ENCODE measurements around the gene CNOT6.

CNOT6 gene

GRCh38 chr5:180598316-180598701, 104.1 kb downstream of the CNOT6 start:
- H3K4me3 ChIP-seq (ENCODE audit: control insufficient read depth in 1 of 7, extremely low read depth in 1 of 7, insufficient read depth in 4 of 7, low read depth in 2 of 7, low read length in 6 of 7): no peak overlapping the region
- peaks cover 0 to 3% (median 0%) of the 10 kb centered on the region in 5 experiments for H3K27me3 ChIP-seq (replicated peaks in 2 of 5; ENCODE audit: control insufficient read depth in 4 of 5, insufficient read depth in 5 of 5, low read length in 4 of 5)
- no peaks in the 10 kb centered on the region for H3K9me3 ChIP-seq (ENCODE audit: control extremely low read depth in 1 of 5, control insufficient read depth in 4 of 5, insufficient read depth in 2 of 5, low read depth in 1 of 5, low read length in 4 of 5)
- POLR2A ChIA-PET: no interaction called here
- CTCF ChIA-PET: no interaction called here
- DNase-seq: no peak
- H3K27ac ChIP-seq (ENCODE audit: insufficient read depth in 1 of 2, low read depth in 1 of 2, low read length in 2 of 2, poor library complexity in 1 of 2, severe bottlenecking in 2 of 2): no peak overlapping the region
- WGBS (ENCODE audit: insufficient coverage): 97% methylated on average over 7 of the region's 9 CpGs
- no peaks in the 10 kb centered on the region for H3K4me1 ChIP-seq (ENCODE audit: control extremely low read depth in 1 of 4, control insufficient read depth in 4 of 4, insufficient read depth in 4 of 4, low read length in 3 of 4)
- H3K36me3 ChIP-seq (ENCODE audit: control insufficient read depth in 4 of 4, insufficient read depth in 4 of 4, low read length in 3 of 4): no peaks in the 10 kb centered on the region

DNA sequence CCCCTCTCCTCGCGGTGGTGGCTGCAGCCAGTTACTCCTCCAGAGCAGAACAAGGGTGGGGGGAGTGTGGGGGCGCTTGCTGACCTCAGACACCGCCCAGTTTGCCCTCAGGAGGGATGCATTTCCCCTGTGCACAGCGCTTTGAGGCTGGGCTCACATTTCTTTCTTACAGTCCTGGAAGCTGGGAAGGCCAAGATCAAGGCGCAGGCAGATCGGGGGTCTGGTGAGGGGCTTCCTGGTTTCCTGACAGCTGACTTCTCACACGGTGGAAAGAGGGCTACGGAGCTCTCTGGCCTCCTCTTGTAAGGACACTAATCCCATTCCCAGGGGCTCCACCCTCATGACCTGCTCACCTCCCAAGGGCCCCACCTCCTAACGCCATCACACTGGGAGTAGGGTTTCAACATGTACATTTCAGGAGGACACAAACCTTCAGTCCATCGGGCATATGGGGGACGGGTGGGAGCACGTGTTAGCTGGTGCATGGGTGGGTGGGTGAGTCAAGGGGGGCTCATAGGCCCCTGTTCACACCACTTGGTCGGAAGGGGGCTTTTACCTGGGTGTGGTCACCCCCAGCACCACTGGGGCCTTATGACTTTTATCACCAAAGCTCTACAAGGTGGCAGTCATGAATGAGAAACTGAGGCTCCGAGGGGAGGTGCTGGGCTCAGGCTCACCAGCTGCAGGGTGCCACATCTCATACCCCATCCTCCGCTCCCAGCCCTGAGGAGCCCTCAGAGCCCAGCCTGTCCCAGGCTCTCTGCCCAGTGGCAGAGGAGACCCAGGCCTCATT, 104.8 kb downstream of the CNOT6 start:
- Histone ChIP-seq H3K27ac (ENCODE audit: insufficient read depth in 1 of 2, low read depth in 1 of 2, low read length in 2 of 2, poor library complexity in 1 of 2, severe bottlenecking in 2 of 2) (no peak overlapping the region), H3K4me1 (ENCODE audit: control extremely low read depth in 1 of 4, control insufficient read depth in 4 of 4, insufficient read depth in 4 of 4, low read length in 3 of 4) (no peaks in the 10 kb centered on the region), H3K9me3 (ENCODE audit: control extremely low read depth in 1 of 5, control insufficient read depth in 4 of 5, insufficient read depth in 2 of 5, low read depth in 1 of 5, low read length in 4 of 5) (no peaks in the 10 kb centered on the region), H3K27me3 (replicated peaks in 2 of 5; ENCODE audit: control insufficient read depth in 4 of 5, insufficient read depth in 5 of 5, low read length in 4 of 5) (no peaks in the 10 kb centered on the region), H3K36me3 (ENCODE audit: control insufficient read depth in 4 of 4, insufficient read depth in 4 of 4, low read length in 3 of 4) (no peaks in the 10 kb centered on the region), H3K4me3 (ENCODE audit: control insufficient read depth in 1 of 7, extremely low read depth in 1 of 7, insufficient read depth in 4 of 7, low read depth in 2 of 7, low read length in 6 of 7) (no peak overlapping the region)
- DNase-seq: no peak
- ChIA-PET POLR2A (no interaction called here), CTCF (interaction anchor here (0.6 to 1.7 kb wide), 2 partner anchors 13 to 73 kb away, joined by 3 to 4 read pairs; no protein-coding TSS in a partner anchor)
- WGBS (ENCODE audit: insufficient coverage): 94% methylated on average over 10 of the region's 16 CpGs

- POLR2A ChIA-PET: no interaction called here
- Histone ChIP-seq H3K36me3 (ENCODE audit: control insufficient read depth in 4 of 4, insufficient read depth in 4 of 4, low read length in 3 of 4) (no peaks in the 10 kb centered on the region), H3K9me3 (ENCODE audit: control extremely low read depth in 1 of 5, control insufficient read depth in 4 of 5, insufficient read depth in 2 of 5, low read depth in 1 of 5, low read length in 4 of 5) (no peaks in the 10 kb centered on the region), H3K27ac (ENCODE audit: insufficient read depth in 1 of 2, low read depth in 1 of 2, low read length in 2 of 2, poor library complexity in 1 of 2, severe bottlenecking in 2 of 2) (no peak overlapping the region), H3K27me3 (replicated peaks in 2 of 5; ENCODE audit: control insufficient read depth in 4 of 5, insufficient read depth in 5 of 5, low read length in 4 of 5) (no peaks in the 10 kb centered on the region), H3K4me3 (ENCODE audit: control insufficient read depth in 1 of 7, extremely low read depth in 1 of 7, insufficient read depth in 4 of 7, low read depth in 2 of 7, low read length in 6 of 7) (no peak overlapping the region), H3K4me1 (ENCODE audit: control extremely low read depth in 1 of 4, control insufficient read depth in 4 of 4, insufficient read depth in 4 of 4, low read length in 3 of 4) (no peaks in the 10 kb centered on the region)
- DNase-seq: no peak
- CTCF ChIA-PET: interaction anchor here (0.6 to 1.7 kb wide), 2 partner anchors 12 to 74 kb away, joined by 3 to 4 read pairs; no protein-coding TSS in a partner anchor
- WGBS (ENCODE audit: insufficient coverage): 94% methylated on average over 6 of the region's 6 CpGs
Observed at GRCh38 chr5:180599590-180599914, 105.4 kb downstream of the CNOT6 start.

GRCh38 chr5:180599981-180600553, 105.9 kb downstream of the CNOT6 start:
- H3K4me3 ChIP-seq (ENCODE audit: control insufficient read depth in 1 of 7, extremely low read depth in 1 of 7, insufficient read depth in 4 of 7, low read depth in 2 of 7, low read length in 6 of 7): no peak overlapping the region
- H3K4me1 ChIP-seq (ENCODE audit: control extremely low read depth in 1 of 4, control insufficient read depth in 4 of 4, insufficient read depth in 4 of 4, low read length in 3 of 4): no peaks in the 10 kb centered on the region
- WGBS (ENCODE audit: insufficient coverage): 95% methylated on average over 12 of the region's 16 CpGs
- H3K27ac ChIP-seq (ENCODE audit: insufficient read depth in 1 of 2, low read depth in 1 of 2, low read length in 2 of 2, poor library complexity in 1 of 2, severe bottlenecking in 2 of 2): no peak overlapping the region
- ChIA-PET POLR2A (no interaction called here), CTCF (interaction anchor here (1.7 kb wide), 1 partner anchor 12 kb away, joined by 4 read pairs; no protein-coding TSS in a partner anchor)
- H3K9me3 ChIP-seq (ENCODE audit: control extremely low read depth in 1 of 5, control insufficient read depth in 4 of 5, insufficient read depth in 2 of 5, low read depth in 1 of 5, low read length in 4 of 5): no peaks in the 10 kb centered on the region
- no peak for DNase-seq
- H3K36me3 ChIP-seq (ENCODE audit: control insufficient read depth in 4 of 4, insufficient read depth in 4 of 4, low read length in 3 of 4): no peaks in the 10 kb centered on the region
- no peaks in the 10 kb centered on the region for H3K27me3 ChIP-seq (replicated peaks in 2 of 5; ENCODE audit: control insufficient read depth in 4 of 5, insufficient read depth in 5 of 5, low read length in 4 of 5)

DNA sequence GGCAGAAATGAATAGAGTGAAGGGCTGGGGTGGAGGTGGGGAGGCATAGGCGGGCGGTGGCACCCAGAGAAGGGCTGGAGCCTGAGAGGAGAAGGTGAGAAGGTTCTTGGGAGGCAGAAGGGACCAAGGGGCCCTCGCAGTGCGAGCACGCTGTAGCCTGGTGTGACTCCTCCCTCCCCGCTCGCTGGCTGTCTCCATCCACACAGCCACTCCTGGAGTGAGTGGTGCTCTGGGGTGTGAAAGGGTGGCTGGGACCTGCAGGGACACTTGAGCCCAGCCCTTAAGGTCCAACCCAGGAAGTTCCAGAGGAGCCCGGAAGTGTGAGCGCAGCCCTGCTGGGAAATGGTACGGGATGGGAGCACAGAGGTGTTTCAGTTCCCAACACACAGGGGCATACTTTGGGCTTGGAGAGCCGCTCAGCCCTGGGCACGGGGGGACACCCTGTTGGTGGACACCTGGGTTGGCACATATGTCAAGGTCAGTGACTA, 106.4 kb downstream of the CNOT6 start:
- no peak for DNase-seq
- Histone ChIP-seq H3K27ac (ENCODE audit: insufficient read depth in 1 of 2, low read depth in 1 of 2, low read length in 2 of 2, poor library complexity in 1 of 2, severe bottlenecking in 2 of 2) (no peak overlapping the region), H3K4me3 (ENCODE audit: control insufficient read depth in 1 of 7, extremely low read depth in 1 of 7, insufficient read depth in 4 of 7, low read depth in 2 of 7, low read length in 6 of 7) (no peak overlapping the region), H3K4me1 (ENCODE audit: control extremely low read depth in 1 of 4, control insufficient read depth in 4 of 4, insufficient read depth in 4 of 4, low read length in 3 of 4) (no peaks in the 10 kb centered on the region), H3K27me3 (replicated peaks in 2 of 5; ENCODE audit: control insufficient read depth in 4 of 5, insufficient read depth in 5 of 5, low read length in 4 of 5) (no peaks in the 10 kb centered on the region), H3K9me3 (ENCODE audit: control extremely low read depth in 1 of 5, control insufficient read depth in 4 of 5, insufficient read depth in 2 of 5, low read depth in 1 of 5, low read length in 4 of 5) (no peaks in the 10 kb centered on the region), H3K36me3 (ENCODE audit: control insufficient read depth in 4 of 4, insufficient read depth in 4 of 4, low read length in 3 of 4) (no peaks in the 10 kb centered on the region)
- 100% methylated on average over 3 of the region's 12 CpGs for WGBS (ENCODE audit: insufficient coverage)
- CTCF ChIA-PET: interaction anchor here (1.7 kb wide), 1 partner anchor 11 kb away, joined by 4 read pairs; no protein-coding TSS in a partner anchor
- POLR2A ChIA-PET: no interaction called here

DNA sequence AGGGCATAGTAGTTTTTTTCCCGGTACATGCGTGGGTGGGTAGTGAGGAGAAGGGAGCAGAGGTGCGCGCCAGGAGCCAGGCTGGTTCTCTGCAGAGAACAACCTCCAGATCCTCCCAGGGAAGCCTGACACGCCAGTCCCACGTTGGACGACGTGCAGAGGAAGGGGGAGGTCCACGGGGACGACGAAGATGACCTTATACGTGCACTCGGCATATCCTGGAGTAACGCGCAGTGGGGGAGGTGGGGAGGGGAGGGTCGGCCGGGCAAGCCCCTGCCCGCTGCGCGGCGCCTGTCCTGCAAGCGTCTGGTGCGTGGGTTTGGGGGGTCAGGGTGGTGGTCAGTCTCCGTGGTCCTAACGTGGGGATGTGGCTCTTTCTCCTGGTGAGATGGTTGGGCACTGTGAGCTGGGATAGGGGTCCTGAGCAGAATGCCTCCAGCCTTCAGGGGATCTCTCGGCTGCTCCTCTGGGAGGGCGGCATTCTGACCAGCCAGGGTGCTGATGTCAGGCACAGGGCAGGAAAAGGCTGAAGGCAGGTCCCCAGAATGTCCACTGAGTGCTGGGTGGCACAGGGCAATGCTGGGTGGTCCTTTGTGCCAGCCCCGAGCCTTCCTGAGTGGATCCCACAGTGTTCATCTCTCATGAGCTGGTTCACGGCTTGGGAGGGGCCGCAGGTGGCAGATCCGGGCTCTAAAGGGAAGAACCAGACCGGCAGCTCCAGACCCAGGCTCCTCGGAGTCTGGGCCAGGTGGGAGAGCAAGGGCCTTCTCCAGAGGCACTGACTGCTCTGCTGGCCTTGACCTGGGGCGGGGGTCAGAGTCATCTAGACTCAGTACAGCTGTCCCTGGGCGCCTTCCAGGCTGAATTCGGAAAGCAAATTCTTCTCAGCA, 107.7 kb downstream of the CNOT6 start:
- Histone ChIP-seq H3K4me1 (ENCODE audit: control extremely low read depth in 1 of 4, control insufficient read depth in 4 of 4, insufficient read depth in 4 of 4, low read length in 3 of 4) (no peaks in the 10 kb centered on the region), H3K27ac (ENCODE audit: insufficient read depth in 1 of 2, low read depth in 1 of 2, low read length in 2 of 2, poor library complexity in 1 of 2, severe bottlenecking in 2 of 2) (no peak overlapping the region), H3K36me3 (ENCODE audit: control insufficient read depth in 4 of 4, insufficient read depth in 4 of 4, low read length in 3 of 4) (no peaks in the 10 kb centered on the region), H3K27me3 (replicated peaks in 2 of 5; ENCODE audit: control insufficient read depth in 4 of 5, insufficient read depth in 5 of 5, low read length in 4 of 5) (no peaks in the 10 kb centered on the region), H3K9me3 (ENCODE audit: control extremely low read depth in 1 of 5, control insufficient read depth in 4 of 5, insufficient read depth in 2 of 5, low read depth in 1 of 5, low read length in 4 of 5) (no peaks in the 10 kb centered on the region), H3K4me3 (ENCODE audit: control insufficient read depth in 1 of 7, extremely low read depth in 1 of 7, insufficient read depth in 4 of 7, low read depth in 2 of 7, low read length in 6 of 7) (no peak overlapping the region)
- POLR2A ChIA-PET: no interaction called here
- CTCF ChIA-PET: no interaction called here
- 98% methylated on average over 31 of the region's 36 CpGs for WGBS (ENCODE audit: insufficient coverage)
- no peak for DNase-seq

Measured in common myeloid progenitor, CD34-positive (primary cell).